ENCODE data around the gene SLC9B1. TPM values are rescaled to one million over a fixed set of nuclear protein-coding genes. Genes with fewer than 3 reads are reported as not detected.

SLC9B1 gene
- total and polyA plus RNA-seq, 8 donors, result 0.52 to 4.7 (median 3.2) TPM

GRCh38 chr4:103052779-103053178, 33.3 kb upstream of the SLC9B1 start:
- no peak for DNase-seq
- TF ChIP-seq CTCF (IDR thresholded peaks at IDR 0.05), result no peak
- intact Hi-C loops (cut with DNase I), result no loop called here

GRCh38 chr4:103052145-103052544, 32.6 kb upstream of the SLC9B1 start:
- Histone ChIP-seq H3K9me3 (no peaks in the 10 kb centered on the region), H3K4me3 (no peak overlapping the region), H3K4me1 (no peaks in the 10 kb centered on the region), H3K36me3 (peaks cover 0 to 6% of the 10 kb centered on the region in 2 donors), H3K27me3 (no peaks in the 10 kb centered on the region), H3K27ac (no peak overlapping the region)
- intact Hi-C loops (cut with DNase I), result no loop called here
- DNase-seq (peak in 1 of 4 donors; percentile 59), ATAC-seq (no peak)
- TF ChIP-seq CTCF (IDR thresholded peaks at IDR 0.05), result no peak

More at GRCh38 chr4:103052779-103053178, 33.3 kb upstream of the SLC9B1 start:
- ATAC-seq, result no peak
- Histone ChIP-seq H3K4me1 (no peaks in the 10 kb centered on the region), H3K27ac (no peak overlapping the region), H3K4me3 (no peak overlapping the region), H3K9me3 (no peaks in the 10 kb centered on the region), H3K27me3 (no peaks in the 10 kb centered on the region), H3K36me3 (peaks cover 0 to 6% of the 10 kb centered on the region in 2 donors)

- Histone ChIP-seq H3K36me3 (peaks cover 0 to 6% of the 10 kb centered on the region in 2 donors), H3K27me3 (no peaks in the 10 kb centered on the region), H3K4me3 (no peak overlapping the region), H3K9me3 (no peaks in the 10 kb centered on the region), H3K27ac (no peak overlapping the region), H3K4me1 (no peaks in the 10 kb centered on the region)
- ATAC-seq (no peak), DNase-seq (no peak)
- no peak for TF ChIP-seq CTCF (IDR thresholded peaks at IDR 0.05)
- intact Hi-C loops (cut with DNase I), result no loop called here
These were observed 31.4 kb upstream of the SLC9B1 start for GRCh38 chr4:103050736-103051436.

GRCh38 chr4:103046416-103047290, 27.1 kb upstream of the SLC9B1 start:
- DNase-seq (peak in 2 of 4 donors; percentile 6 to 32), ATAC-seq (peak; percentile 94)
- no peaks in the 10 kb centered on the region for H3K27me3 ChIP-seq
- H3K27ac ChIP-seq, result no peak overlapping the region
- H3K4me1 ChIP-seq, result no peaks in the 10 kb centered on the region
- H3K4me3 ChIP-seq, result no peak overlapping the region
- TF ChIP-seq CTCF (IDR thresholded peaks at IDR 0.05), result peak; percentile 56 to 66
- intact Hi-C loops (cut with DNase I), result no loop called here
- no peaks in the 10 kb centered on the region for H3K9me3 ChIP-seq
- H3K36me3 ChIP-seq, result peaks cover 0 to 12% of the 10 kb centered on the region in 2 donors

- Histone ChIP-seq H3K27me3 (no peaks in the 10 kb centered on the region), H3K36me3 (peaks cover 0 to 6% of the 10 kb centered on the region in 2 donors), H3K9me3 (no peaks in the 10 kb centered on the region), H3K4me1 (no peaks in the 10 kb centered on the region), H3K4me3 (no peak overlapping the region), H3K27ac (no peak overlapping the region)
- intact Hi-C loops (cut with DNase I), result no loop called here
- DNase-seq (no peak), ATAC-seq (no peak)
- no peak for TF ChIP-seq CTCF (IDR thresholded peaks at IDR 0.05)
These were observed 24.7 kb upstream of the SLC9B1 start for GRCh38 chr4:103044183-103044582.
